CD4-positive, alpha-beta T cell (primary cell): ENCODE measurements around the gene S100A6. TPM values are rescaled to one million over a fixed set of nuclear protein-coding genes. Genes with fewer than 3 reads are reported as not detected.
A peak's percentile ranks its signal among the peaks of the same experiment; 100 is the strongest.

Experiments
- ATAC-seq: fragments of 200-7000 bp; cut with Tn5 transposase; one replicate; pipeline ENCODE4 v1.10.0; 2022; ENCODE audit warnings: mild to moderate bottlenecking; ENCODE audit not compliant: poor library complexity
- CTCF ChIA-PET: fragments of 350-600 bp; sonication (Branson Sonifier 250); formaldehyde crosslinking; loops from one replicate; lab custom pipeline; 2021; ENCODE audit warnings: antibody characterized with exemption, inconsistent platforms; lab: Charles Lee
- POLR2A ChIA-PET: fragments of 350-600 bp; sonication (Branson Sonifier 250); formaldehyde crosslinking; loops from one replicate; lab custom pipeline; 2021; ENCODE audit warnings: antibody characterized with exemption, inconsistent platforms; lab: Charles Lee
- DNase-seq, 14 experiments: peaks; one replicate each; pipeline ENCODE4 v3.0.0-alpha.2; 2013 to 2020; ENCODE audit warnings: mixed read lengths in 2 of 14
- H3K27ac ChIP-seq, 2 donors: one replicate each; pipeline versions ENCODE4 v1.5.1 to v1.7.0; 2013; ENCODE audit warnings: low read length in 2 of 2, low read depth in 1 of 2, mild to moderate bottlenecking in 1 of 2
- H3K27me3 ChIP-seq, 2 experiments: 1 replicate in 1 of 2; 2 replicates in 1 of 2; pipeline versions ENCODE4 v1.6.1 to v1.7.0; 2013; ENCODE audit warnings: low read length in 2 of 2, control low read depth in 1 of 2, mild to moderate bottlenecking in 1 of 2, moderate library complexity in 1 of 2; ENCODE audit not compliant: insufficient read depth in 2 of 2, control insufficient read depth in 1 of 2
- H3K36me3 ChIP-seq: one replicate; pipeline ENCODE4 v1.6.1; 2013; ENCODE audit warnings: low read length, control low read depth; ENCODE audit not compliant: insufficient read depth
- H3K4me1 ChIP-seq: one replicate; pipeline ENCODE4 v1.6.1; 2013; ENCODE audit warnings: low read length, control low read depth; ENCODE audit not compliant: insufficient read depth
- H3K4me3 ChIP-seq: one replicate; pipeline ENCODE4 v1.5.1; 2013; ENCODE audit warnings: mild to moderate bottlenecking, low read length, moderate library complexity
- H3K9me3 ChIP-seq, 2 experiments: 1 replicate in 1 of 2; 2 replicates in 1 of 2; pipeline versions ENCODE4 v1.6.1 to v1.7.0; 2013; ENCODE audit warnings: low read length in 2 of 2, mild to moderate bottlenecking in 2 of 2, control low read depth in 1 of 2, moderate library complexity in 1 of 2; ENCODE audit not compliant: control insufficient read depth in 1 of 2, insufficient read depth in 1 of 2
- H3K27ac Mint-ChIP-seq: one replicate; pipeline ENCODE4 v1.8.0; 2020; ENCODE audit warnings: mixed read lengths
- H3K27me3 Mint-ChIP-seq: one replicate; pipeline ENCODE4 v1.8.0; 2021; ENCODE audit warnings: mixed read lengths
- H3K36me3 Mint-ChIP-seq: one replicate; pipeline ENCODE4 v1.8.0; 2021; ENCODE audit warnings: low read depth, mixed read lengths
- H3K4me1 Mint-ChIP-seq: one replicate; pipeline ENCODE4 v1.8.0; 2021; ENCODE audit warnings: low read depth, mixed read lengths
- H3K4me3 Mint-ChIP-seq: one replicate; pipeline ENCODE4 v1.8.0; 2020; ENCODE audit warnings: mild to moderate bottlenecking, mixed read lengths
- H3K9me3 Mint-ChIP-seq: one replicate; pipeline ENCODE4 v1.8.0; 2020; ENCODE audit warnings: mixed read lengths
- intact Hi-C, 2 experiments: fragments of 100-400 bp; cut with DNase I in 1 of 2; cut with micrococcal nuclease in 1 of 2; formaldehyde crosslinking; loops; one replicate each; pipeline versions ENCODE4 v1.15.1 to v1.9.0; 2023 to 2025; cut with DNase I, micrococcal nuclease
- total RNA-seq, 174 experiments: library from RNA in 2 of 174; stranded (reverse) in 2 of 174; gene quantifications; one replicate each; pipeline ENCODE4 v1.2.3 and lab custom pipeline; 2021 to 2026
- TF ChIP-seq, protein P1 (sequence below): fragments of 200-600 bp; IDR thresholded peaks from one replicate; pipeline ENCODE4 v1.8.0; 2022; ENCODE audit warnings: antibody characterized with exemption, mild to moderate bottlenecking

The S100A6 gene
- total RNA-seq, 2 experiments from 2014 or later, result 172 to 175 TPM

DNA sequence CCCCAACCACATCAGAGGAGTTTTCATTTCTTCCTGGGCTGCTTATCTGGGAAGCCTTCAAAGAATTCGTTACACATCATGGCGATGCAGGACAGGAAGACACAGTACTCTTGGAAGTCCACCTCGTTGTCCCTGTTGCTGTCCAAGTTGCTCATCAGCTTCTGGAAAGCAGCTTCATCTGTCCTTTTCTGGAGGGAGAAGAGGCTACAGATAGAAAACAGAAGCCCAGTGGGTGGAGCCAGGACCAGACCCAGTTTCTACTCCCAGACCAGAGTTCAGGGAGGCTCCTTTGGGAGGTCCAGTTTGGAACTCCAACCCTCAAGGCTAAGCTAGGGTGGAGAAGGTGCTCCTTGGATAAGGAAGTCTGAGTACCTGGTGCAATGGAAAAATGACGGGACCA is 7.9 kb upstream of the S100A6 start:
- POLR2A ChIA-PET, result interaction anchor here (2.7 to 4.4 kb wide), 3 partner anchors 10 to 90 kb away, joined by 12 to 246 read pairs (median 40); partner anchors contain the start of genes CHTOP and S100A6
- Histone ChIP-seq H3K27me3 (no peaks in the 10 kb centered on the region), H3K27ac (peak overlapping the region; percentile 78 to 83), H3K9me3 (no peaks in the 10 kb centered on the region), H3K4me3 (peak overlapping the region; percentile 82), H3K4me1 (peaks cover 87% of the 10 kb centered on the region), H3K36me3 (peaks cover 26% of the 10 kb centered on the region)
- Mint-ChIP-seq H3K9me3 (no peaks in the 10 kb centered on the region), H3K4me3 (peak overlapping the region; percentile 88), H3K4me1 (peaks cover 83% of the 10 kb centered on the region), H3K27ac (peak overlapping the region; percentile 98), H3K27me3 (no peaks in the 10 kb centered on the region), H3K36me3 (peaks cover 43% of the 10 kb centered on the region)
- intact Hi-C loops, result no loop called here
- CTCF ChIA-PET, result interaction anchor here (2.4 to 6.4 kb wide), 2 partner anchors 10 to 25 kb away, joined by 12 to 55 read pairs; partner anchors contain the start of gene S100A6
- DNase-seq (no peak), ATAC-seq (no peak)
- TF ChIP-seq, protein P1, sequence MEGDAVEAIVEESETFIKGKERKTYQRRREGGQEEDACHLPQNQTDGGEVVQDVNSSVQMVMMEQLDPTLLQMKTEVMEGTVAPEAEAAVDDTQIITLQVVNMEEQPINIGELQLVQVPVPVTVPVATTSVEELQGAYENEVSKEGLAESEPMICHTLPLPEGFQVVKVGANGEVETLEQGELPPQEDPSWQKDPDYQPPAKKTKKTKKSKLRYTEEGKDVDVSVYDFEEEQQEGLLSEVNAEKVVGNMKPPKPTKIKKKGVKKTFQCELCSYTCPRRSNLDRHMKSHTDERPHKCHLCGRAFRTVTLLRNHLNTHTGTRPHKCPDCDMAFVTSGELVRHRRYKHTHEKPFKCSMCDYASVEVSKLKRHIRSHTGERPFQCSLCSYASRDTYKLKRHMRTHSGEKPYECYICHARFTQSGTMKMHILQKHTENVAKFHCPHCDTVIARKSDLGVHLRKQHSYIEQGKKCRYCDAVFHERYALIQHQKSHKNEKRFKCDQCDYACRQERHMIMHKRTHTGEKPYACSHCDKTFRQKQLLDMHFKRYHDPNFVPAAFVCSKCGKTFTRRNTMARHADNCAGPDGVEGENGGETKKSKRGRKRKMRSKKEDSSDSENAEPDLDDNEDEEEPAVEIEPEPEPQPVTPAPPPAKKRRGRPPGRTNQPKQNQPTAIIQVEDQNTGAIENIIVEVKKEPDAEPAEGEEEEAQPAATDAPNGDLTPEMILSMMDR, result no peak

DNA sequence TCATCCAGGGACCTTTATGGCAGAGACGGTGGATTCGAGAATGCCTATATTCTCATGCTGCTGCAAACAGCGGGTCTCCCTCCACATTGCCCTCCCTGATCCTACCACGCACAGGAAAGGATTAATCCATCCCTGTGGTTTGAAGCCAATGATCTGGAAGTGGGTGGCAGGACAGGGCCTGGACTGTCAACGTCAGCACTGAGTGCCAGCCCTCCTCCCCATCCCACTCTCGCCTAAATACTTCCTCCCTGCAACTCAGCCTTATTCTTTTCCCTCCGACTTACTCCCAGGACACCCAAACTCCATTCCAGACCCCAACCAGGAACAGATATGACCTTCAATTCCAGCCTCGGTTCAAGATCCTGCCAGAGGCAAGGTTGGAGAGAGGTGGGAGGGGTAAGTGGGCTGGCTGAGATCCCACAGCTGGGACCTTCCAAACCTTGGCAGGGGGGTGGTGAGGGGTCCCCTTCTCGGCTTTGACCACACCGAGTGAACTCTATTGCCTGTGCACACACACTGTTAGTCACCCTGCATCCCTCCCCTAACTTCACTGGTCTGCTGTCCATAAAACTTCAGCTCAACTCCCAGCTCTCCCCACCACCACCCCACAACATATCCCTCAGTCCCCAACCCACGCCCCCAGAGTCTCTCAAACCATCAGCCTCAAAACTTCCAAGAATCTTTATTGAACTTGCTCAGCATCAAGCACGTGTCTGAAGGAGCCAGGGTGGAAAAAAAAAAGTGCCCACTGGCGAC is 7.3 kb upstream of the S100A6 start:
- ChIA-PET POLR2A (interaction anchor here (0.5 to 4.4 kb wide), 3 partner anchors 9 to 120 kb away, joined by 3 to 246 read pairs (median 12); partner anchors contain the start of gene S100A6), CTCF (interaction anchor here (2.4 to 6.4 kb wide), 2 partner anchors 9 to 25 kb away, joined by 12 to 55 read pairs; partner anchors contain the start of gene S100A6)
- Histone ChIP-seq H3K27me3 (no peaks in the 10 kb centered on the region), H3K9me3 (no peaks in the 10 kb centered on the region), H3K4me3 (no peak overlapping the region), H3K27ac (peak overlapping the region; percentile 78 to 83), H3K4me1 (peaks cover 91% of the 10 kb centered on the region), H3K36me3 (peaks cover 26% of the 10 kb centered on the region)
- intact Hi-C loops, result no loop called here
- Mint-ChIP-seq H3K4me1 (peaks cover 83% of the 10 kb centered on the region), H3K36me3 (peaks cover 43% of the 10 kb centered on the region), H3K27ac (peak overlapping the region; percentile 98), H3K9me3 (no peaks in the 10 kb centered on the region), H3K4me3 (peak overlapping the region; percentile 88), H3K27me3 (no peaks in the 10 kb centered on the region)
- TF ChIP-seq, protein P1, result no peak
- ATAC-seq (no peak), DNase-seq (no peak)

DNA sequence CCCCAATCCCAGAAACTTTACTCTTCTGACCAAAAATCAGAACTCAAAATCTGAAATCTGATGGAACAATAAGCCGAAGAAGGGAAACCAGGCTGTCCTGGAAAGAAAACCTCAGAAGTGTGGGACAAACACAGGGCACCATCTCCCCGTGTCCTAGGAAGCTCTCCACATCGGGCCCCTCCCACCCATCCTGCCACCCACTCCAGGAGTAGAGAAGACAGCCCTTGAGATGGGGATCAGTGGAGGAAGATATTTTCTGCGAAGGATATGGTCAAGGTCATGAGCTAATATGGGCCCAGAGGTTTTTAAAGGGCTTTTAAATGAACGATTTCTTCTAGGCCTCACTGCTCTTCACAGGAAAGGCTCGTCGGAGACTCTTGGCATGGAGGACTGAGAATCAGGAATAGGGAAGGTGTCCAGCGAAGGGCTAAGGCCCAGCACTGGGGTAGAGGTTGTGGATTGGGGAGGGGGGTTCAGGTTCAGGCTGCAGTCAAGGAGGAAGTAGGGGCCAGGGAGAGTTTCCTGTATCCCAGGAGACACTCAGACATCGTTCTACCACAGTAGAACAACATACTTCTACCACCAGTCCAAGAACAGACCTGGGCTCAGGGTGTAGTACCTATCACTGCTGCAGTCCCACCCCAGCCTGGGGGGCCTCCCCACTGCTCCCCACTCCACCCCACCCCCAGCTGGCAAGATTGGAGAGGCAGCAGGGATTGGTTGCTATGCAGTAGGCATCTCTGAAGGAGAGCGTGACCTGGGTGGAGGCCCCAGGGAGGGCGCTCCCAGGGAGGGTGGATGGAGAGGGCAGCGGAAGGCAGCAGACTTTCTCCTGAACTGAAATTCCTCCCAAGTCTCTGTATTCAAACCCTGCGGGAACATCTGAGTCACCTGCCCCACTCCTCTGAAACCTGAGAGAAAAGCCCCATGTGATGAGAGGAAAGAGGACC is 6.1 kb upstream of the S100A6 start:
- H3K9me3 ChIP-seq, result no peaks in the 10 kb centered on the region
- DNase-seq (no peak), ATAC-seq (no peak)
- peaks cover 89% of the 10 kb centered on the region for H3K4me1 ChIP-seq
- intact Hi-C loops, result no loop called here
- H3K9me3 Mint-ChIP-seq, result no peaks in the 10 kb centered on the region
- TF ChIP-seq, protein P1, result no peak
- H3K27me3 Mint-ChIP-seq, result no peaks in the 10 kb centered on the region
- H3K36me3 Mint-ChIP-seq, result peaks cover 43% of the 10 kb centered on the region
- ChIA-PET CTCF (interaction anchor here (1.5 to 6.4 kb wide), 3 partner anchors 8 to 27 kb away, joined by 4 to 55 read pairs (median 15); partner anchors contain the start of gene S100A6), POLR2A (interaction anchor here (1.5 to 4.4 kb wide), 5 partner anchors 8 to 92 kb away, joined by 4 to 246 read pairs (median 19); partner anchors contain the start of genes CHTOP and S100A6)
- H3K36me3 ChIP-seq, result peaks cover 26% of the 10 kb centered on the region
- no peaks in the 10 kb centered on the region for H3K27me3 ChIP-seq
- H3K27ac ChIP-seq, result peak overlapping the region; percentile 71 to 74
- no peak overlapping the region for H3K4me3 ChIP-seq
- H3K4me1 Mint-ChIP-seq, result peaks cover 91% of the 10 kb centered on the region
- H3K4me3 Mint-ChIP-seq, result peak overlapping the region; percentile 86
- H3K27ac Mint-ChIP-seq, result peak overlapping the region; percentile 98
